ENCODE data around the gene MAP7D2. TPM values are rescaled to one million over a fixed set of nuclear protein-coding genes. Genes with fewer than 3 reads are reported as not detected.
A peak's percentile ranks its signal among the peaks of the same experiment; 100 is the strongest.

The MAP7D2 gene
- total and polyA plus RNA-seq, 2 experiments from 2014 or later = 0.90 to 1.6 TPM

DNA sequence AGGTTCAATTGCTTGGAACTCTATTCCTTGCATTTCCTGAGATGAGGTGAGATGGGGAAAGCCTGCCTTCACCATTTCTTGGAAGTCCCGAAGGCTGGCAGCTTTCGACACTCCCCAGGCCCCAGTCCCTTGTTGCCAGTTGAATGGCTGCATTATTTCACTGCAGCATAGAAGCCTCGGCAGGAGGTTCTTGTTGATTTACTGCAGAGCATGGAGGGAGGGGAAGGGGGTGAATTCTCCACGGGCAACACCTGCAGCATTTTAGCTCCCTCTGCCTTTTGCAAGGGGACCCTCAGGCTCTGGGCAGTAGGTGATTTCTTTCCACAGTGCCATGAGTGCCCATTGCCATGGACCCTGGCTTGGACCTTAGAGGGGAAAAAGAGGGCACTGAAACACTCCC lies 115.1 kb downstream of the MAP7D2 start:
- Histone ChIP-seq H3K4me2 (no peak overlapping the region), H3F3A (replicated peaks; ENCODE audit: low read depth) (no peaks in the 10 kb centered on the region), H3K36me3 (ENCODE audit: insufficient read depth) (no peaks in the 10 kb centered on the region), H4K20me1 (replicated peaks; ENCODE audit: insufficient read depth) (no peaks in the 10 kb centered on the region), H3K9me2 (ENCODE audit: insufficient read depth) (no peaks in the 10 kb centered on the region), H2AFZ (0 out of 2 replicates have a peak overlapping the region, but pooled peaks have one; percentile 28), H3K4me3 (no peak overlapping the region), H3K27ac (ENCODE audit: low read depth) (no peak overlapping the region), H3K4me1 (ENCODE audit: insufficient read depth) (no peaks in the 10 kb centered on the region), H3K27me3 (ENCODE audit: insufficient read depth) (no peaks in the 10 kb centered on the region), H3K79me2 (replicated peaks; ENCODE audit: insufficient read depth) (no peaks in the 10 kb centered on the region)
- no peaks in the 10 kb centered on the region for H3K9me3 Mint-ChIP-seq
- H3K36me3 Mint-ChIP-seq (ENCODE audit: low read depth) = no peaks in the 10 kb centered on the region
- ATAC-seq = peak; percentile 78
- H3K27me3 Mint-ChIP-seq (ENCODE audit: insufficient read depth, low read depth, poor library complexity) = no peaks in the 10 kb centered on the region
- H3K4me1 Mint-ChIP-seq = peaks cover 5% of the 10 kb centered on the region; the same call in 1 of the 3 replicates
- no peak overlapping the region for H3K27ac Mint-ChIP-seq
- no peak overlapping the region for H3K4me3 Mint-ChIP-seq
- DNase-seq (ENCODE audit: low spot score) = peak; percentile 27
- TF ChIP-seq, protein P1, sequence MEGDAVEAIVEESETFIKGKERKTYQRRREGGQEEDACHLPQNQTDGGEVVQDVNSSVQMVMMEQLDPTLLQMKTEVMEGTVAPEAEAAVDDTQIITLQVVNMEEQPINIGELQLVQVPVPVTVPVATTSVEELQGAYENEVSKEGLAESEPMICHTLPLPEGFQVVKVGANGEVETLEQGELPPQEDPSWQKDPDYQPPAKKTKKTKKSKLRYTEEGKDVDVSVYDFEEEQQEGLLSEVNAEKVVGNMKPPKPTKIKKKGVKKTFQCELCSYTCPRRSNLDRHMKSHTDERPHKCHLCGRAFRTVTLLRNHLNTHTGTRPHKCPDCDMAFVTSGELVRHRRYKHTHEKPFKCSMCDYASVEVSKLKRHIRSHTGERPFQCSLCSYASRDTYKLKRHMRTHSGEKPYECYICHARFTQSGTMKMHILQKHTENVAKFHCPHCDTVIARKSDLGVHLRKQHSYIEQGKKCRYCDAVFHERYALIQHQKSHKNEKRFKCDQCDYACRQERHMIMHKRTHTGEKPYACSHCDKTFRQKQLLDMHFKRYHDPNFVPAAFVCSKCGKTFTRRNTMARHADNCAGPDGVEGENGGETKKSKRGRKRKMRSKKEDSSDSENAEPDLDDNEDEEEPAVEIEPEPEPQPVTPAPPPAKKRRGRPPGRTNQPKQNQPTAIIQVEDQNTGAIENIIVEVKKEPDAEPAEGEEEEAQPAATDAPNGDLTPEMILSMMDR (conservative IDR thresholded peaks at IDR 0.05; ENCODE audit: low read depth in 2 of 2) = peak in 1 of 2 experiments; percentile 42; a peak in 2 of 4 replicates
- no peak for TF ChIP-seq EZH2phosphoT487 (IDR thresholded peaks at IDR 0.05; ENCODE audit: unreplicated experiment)
- TF ChIP-seq, protein P2, sequence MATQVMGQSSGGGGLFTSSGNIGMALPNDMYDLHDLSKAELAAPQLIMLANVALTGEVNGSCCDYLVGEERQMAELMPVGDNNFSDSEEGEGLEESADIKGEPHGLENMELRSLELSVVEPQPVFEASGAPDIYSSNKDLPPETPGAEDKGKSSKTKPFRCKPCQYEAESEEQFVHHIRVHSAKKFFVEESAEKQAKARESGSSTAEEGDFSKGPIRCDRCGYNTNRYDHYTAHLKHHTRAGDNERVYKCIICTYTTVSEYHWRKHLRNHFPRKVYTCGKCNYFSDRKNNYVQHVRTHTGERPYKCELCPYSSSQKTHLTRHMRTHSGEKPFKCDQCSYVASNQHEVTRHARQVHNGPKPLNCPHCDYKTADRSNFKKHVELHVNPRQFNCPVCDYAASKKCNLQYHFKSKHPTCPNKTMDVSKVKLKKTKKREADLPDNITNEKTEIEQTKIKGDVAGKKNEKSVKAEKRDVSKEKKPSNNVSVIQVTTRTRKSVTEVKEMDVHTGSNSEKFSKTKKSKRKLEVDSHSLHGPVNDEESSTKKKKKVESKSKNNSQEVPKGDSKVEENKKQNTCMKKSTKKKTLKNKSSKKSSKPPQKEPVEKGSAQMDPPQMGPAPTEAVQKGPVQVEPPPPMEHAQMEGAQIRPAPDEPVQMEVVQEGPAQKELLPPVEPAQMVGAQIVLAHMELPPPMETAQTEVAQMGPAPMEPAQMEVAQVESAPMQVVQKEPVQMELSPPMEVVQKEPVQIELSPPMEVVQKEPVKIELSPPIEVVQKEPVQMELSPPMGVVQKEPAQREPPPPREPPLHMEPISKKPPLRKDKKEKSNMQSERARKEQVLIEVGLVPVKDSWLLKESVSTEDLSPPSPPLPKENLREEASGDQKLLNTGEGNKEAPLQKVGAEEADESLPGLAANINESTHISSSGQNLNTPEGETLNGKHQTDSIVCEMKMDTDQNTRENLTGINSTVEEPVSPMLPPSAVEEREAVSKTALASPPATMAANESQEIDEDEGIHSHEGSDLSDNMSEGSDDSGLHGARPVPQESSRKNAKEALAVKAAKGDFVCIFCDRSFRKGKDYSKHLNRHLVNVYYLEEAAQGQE (IDR thresholded peaks at IDR 0.05; ENCODE audit: unreplicated experiment) = no peak

DNA sequence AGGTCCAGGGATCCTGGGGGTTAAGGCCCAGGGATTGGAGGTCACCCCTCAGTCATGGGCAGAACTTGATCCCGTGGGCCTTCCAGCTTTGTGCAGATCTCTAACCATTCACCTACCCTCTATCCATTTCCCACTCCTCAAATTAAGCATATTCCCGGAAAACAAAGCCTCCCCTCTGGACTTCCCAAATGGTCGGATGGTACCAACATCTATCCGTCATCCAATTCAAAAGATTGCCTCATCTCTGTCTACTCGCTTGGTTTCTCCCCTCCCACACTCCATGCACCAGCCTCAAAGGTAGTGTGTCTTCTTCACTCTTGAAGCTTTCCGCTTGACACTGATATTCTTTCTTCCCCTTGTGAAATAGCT lies 125.4 kb downstream of the MAP7D2 start:
- Histone ChIP-seq H3K27ac (ENCODE audit: low read depth) (no peak overlapping the region), H3F3A (replicated peaks; ENCODE audit: low read depth) (no peaks in the 10 kb centered on the region), H2AFZ (peak overlapping the region; percentile 74), H3K9me2 (ENCODE audit: insufficient read depth) (no peaks in the 10 kb centered on the region), H3K27me3 (ENCODE audit: insufficient read depth) (no peaks in the 10 kb centered on the region), H4K20me1 (replicated peaks; ENCODE audit: insufficient read depth) (no peaks in the 10 kb centered on the region), H3K36me3 (ENCODE audit: insufficient read depth) (no peaks in the 10 kb centered on the region), H3K4me2 (no peak overlapping the region), H3K4me1 (ENCODE audit: insufficient read depth) (peaks cover 7% of the 10 kb centered on the region; the same call in 1 of the 2 replicates), H3K4me3 (no peak overlapping the region), H3K79me2 (replicated peaks; ENCODE audit: insufficient read depth) (peaks cover 22% of the 10 kb centered on the region)
- Mint-ChIP-seq H3K4me1 (peaks cover 13% of the 10 kb centered on the region), H3K36me3 (ENCODE audit: low read depth) (peaks cover 2% of the 10 kb centered on the region; the same call in 2 of the 3 replicates), H3K4me3 (peak overlapping the region; percentile 59), H3K27ac (no peak overlapping the region), H3K27me3 (ENCODE audit: insufficient read depth, low read depth, poor library complexity) (no peaks in the 10 kb centered on the region), H3K9me3 (no peaks in the 10 kb centered on the region)
- no peak for ATAC-seq
- DNase-seq (ENCODE audit: low spot score) = no peak
- no peak for TF ChIP-seq ZNF331 (CRISPR knock-in tag; IDR thresholded peaks at IDR 0.05; ENCODE audit: low read depth)
- TF ChIP-seq, protein P3, sequence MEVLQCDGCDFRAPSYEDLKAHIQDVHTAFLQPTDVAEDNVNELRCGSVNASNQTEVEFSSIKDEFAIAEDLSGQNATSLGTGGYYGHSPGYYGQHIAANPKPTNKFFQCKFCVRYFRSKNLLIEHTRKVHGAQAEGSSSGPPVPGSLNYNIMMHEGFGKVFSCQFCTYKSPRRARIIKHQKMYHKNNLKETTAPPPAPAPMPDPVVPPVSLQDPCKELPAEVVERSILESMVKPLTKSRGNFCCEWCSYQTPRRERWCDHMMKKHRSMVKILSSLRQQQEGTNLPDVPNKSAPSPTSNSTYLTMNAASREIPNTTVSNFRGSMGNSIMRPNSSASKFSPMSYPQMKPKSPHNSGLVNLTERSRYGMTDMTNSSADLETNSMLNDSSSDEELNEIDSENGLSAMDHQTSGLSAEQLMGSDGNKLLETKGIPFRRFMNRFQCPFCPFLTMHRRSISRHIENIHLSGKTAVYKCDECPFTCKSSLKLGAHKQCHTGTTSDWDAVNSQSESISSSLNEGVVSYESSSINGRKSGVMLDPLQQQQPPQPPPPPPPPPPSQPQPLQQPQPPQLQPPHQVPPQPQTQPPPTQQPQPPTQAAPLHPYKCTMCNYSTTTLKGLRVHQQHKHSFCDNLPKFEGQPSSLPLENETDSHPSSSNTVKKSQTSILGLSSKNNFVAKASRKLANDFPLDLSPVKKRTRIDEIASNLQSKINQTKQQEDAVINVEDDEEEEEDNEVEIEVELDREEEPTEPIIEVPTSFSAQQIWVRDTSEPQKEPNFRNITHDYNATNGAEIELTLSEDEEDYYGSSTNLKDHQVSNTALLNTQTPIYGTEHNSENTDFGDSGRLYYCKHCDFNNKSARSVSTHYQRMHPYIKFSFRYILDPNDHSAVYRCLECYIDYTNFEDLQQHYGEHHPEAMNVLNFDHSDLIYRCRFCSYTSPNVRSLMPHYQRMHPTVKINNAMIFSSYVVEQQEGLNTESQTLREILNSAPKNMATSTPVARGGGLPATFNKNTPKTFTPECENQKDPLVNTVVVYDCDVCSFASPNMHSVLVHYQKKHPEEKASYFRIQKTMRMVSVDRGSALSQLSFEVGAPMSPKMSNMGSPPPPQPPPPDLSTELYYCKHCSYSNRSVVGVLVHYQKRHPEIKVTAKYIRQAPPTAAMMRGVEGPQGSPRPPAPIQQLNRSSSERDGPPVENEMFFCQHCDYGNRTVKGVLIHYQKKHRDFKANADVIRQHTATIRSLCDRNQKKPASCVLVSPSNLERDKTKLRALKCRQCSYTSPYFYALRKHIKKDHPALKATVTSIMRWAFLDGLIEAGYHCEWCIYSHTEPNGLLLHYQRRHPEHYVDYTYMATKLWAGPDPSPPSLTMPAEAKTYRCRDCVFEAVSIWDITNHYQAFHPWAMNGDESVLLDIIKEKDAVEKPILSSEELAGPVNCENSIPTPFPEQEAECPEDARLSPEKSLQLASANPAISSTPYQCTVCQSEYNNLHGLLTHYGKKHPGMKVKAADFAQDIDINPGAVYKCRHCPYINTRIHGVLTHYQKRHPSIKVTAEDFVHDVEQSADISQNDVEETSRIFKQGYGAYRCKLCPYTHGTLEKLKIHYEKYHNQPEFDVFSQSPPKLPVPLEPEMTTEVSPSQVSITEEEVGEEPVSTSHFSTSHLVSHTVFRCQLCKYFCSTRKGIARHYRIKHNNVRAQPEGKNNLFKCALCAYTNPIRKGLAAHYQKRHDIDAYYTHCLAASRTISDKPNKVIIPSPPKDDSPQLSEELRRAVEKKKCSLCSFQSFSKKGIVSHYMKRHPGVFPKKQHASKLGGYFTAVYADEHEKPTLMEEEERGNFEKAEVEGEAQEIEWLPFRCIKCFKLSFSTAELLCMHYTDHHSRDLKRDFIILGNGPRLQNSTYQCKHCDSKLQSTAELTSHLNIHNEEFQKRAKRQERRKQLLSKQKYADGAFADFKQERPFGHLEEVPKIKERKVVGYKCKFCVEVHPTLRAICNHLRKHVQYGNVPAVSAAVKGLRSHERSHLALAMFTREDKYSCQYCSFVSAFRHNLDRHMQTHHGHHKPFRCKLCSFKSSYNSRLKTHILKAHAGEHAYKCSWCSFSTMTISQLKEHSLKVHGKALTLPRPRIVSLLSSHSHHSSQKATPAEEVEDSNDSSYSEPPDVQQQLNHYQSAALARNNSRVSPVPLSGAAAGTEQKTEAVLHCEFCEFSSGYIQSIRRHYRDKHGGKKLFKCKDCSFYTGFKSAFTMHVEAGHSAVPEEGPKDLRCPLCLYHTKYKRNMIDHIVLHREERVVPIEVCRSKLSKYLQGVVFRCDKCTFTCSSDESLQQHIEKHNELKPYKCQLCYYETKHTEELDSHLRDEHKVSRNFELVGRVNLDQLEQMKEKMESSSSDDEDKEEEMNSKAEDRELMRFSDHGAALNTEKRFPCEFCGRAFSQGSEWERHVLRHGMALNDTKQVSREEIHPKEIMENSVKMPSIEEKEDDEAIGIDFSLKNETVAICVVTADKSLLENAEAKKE (CRISPR knock-in tag; IDR thresholded peaks at IDR 0.05) = no peak
- TF ChIP-seq EZH2 (IDR thresholded peaks at IDR 0.05; ENCODE audit: low read depth, unreplicated experiment) = no peak
- no peak for TF ChIP-seq ZNF114 (CRISPR knock-in tag; IDR thresholded peaks at IDR 0.05)
